GM19468 (cell line): ENCODE data around the gene MOB3A.
"Not testable (repeated sequence)": the region's sequence is repeated elsewhere in the genome, so short reads cannot be mapped to it uniquely, and the experiment has no call there.

ENCODE experiments used
- ATAC-seq: cut with Tn5 transposase; IDR thresholded peaks from one replicate; pipeline ENCODE4 v1.9.1; 2021; ENCODE audit warnings: mild to moderate bottlenecking, moderate library complexity, moderate number of reproducible peaks; ENCODE audit not compliant: unreplicated experiment; ENCODE audit errors: extremely low read depth

MOB3A gene

DNA sequence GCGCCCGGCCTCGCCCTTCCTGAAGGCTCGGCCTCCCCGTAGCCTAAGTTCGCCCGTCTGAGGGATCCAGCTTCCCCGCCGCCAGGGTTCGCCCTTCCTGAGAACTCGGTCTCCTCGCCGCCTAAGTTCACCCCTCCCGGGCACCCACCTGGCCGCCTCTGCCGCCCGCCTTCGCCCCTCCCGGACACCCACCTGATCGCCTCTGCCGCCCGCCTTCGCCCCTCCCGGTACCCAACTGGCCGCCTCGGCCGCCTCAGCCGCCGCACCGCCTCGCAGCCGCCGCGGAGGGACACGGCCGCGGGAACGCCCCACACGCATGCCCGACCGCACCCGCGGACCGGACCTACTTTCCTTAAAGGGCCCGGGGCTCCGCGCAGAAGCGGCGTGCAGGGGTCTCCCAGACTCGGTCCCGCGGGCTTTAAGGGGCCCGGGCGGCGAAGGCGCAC is at the start of gene MOB3A:
Gene MOB3A, minus strand, starts transcription at position 293 of the 446 bp plus-strand sequence. CDS start 17,766 bp downstream, outside the sequence.
- ATAC-seq, result no peak

DNA sequence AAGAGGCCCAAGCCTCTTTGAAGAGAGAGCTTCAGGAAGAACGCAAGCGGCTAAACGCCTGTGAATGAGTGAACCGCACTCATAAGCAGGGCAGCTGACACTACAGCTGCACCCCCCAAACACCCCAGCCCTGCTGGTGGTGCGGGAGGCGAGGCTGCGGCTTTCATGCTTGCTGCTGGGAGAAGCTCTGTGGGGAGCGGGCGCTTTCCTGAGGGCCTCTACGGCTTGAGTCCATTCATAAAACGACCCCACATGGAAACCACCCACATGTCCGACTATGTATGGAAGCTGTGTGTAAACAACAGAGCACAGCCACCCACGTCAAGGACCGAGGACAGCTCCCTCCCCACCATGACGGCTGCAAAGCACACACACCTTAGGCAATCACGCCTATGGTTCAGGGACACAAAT is 49.7 kb upstream of the MOB3A start:
- no peak for ATAC-seq

DNA sequence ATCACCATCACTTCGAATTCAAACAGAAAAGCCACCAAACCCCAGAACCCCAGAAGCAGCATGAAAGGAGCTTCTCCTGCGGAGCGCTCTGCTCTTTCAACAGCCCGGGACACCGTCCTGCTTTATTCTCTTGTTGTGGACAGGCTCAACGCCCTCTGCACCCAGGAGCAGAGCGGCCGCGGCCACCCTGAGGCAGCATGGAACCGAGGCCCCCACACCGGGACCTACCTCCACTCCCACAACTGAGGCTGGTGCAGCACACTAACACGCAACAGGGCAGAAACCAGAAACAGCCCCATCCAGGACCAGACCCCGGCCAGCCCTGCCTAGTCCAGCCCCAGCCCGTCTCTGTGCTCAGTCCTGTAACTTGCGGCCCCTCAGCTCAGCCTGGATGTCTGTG is 48.1 kb upstream of the MOB3A start:
- ATAC-seq, result no peak

DNA sequence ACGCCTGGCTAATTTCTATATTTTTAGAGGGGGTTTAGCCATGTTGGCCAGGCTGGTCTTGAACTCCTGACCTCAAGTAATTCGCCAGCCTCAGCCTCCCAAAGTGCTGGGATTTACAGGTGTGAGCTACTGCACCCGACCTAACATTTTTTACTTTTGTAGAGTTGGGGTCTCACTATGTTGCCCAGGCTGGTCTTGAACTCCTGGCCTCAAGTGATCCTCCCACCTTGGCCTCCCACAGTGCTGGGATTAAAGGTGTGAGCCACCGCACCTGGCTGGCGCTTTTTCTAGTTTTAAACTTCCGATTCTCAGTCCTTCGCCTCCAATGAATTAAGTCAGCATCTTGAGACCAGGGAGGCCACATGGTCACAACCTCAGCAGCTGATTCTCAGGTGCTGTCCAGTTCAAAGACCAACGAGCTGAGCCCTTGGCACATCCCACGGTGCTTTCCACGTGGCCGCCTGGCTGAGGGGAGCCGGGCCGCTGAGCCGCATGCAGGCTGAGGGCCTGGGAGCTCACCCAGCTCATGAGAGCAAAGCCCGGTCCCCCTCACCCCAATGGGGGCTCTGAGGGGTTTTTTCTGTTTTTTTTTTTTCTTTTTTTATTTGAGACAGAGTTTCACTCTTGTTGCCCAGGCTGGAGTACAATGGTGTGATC is 46.2 kb upstream of the MOB3A start:
- no peak for ATAC-seq

DNA sequence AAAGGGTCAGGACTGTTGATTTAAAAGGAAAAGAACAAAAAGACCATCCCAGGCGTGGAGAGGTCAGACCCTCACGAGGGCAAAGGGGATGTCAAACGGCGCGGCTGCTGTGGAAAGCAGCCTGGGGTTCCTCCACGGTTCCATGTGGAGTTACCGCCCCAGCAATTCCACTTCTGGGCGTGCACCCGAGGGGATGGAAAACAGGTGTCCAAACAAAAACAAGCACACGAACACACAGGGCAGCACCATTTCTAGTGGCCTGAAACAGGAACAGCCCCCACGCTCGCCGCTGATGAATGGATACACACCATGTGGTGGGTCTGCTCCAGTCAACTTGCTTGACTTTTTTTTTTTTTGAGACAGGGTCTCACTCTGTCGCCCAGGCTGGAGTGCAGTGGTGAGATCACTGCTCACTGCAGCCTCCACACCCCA is 44.0 kb upstream of the MOB3A start:
- no peak for ATAC-seq

DNA sequence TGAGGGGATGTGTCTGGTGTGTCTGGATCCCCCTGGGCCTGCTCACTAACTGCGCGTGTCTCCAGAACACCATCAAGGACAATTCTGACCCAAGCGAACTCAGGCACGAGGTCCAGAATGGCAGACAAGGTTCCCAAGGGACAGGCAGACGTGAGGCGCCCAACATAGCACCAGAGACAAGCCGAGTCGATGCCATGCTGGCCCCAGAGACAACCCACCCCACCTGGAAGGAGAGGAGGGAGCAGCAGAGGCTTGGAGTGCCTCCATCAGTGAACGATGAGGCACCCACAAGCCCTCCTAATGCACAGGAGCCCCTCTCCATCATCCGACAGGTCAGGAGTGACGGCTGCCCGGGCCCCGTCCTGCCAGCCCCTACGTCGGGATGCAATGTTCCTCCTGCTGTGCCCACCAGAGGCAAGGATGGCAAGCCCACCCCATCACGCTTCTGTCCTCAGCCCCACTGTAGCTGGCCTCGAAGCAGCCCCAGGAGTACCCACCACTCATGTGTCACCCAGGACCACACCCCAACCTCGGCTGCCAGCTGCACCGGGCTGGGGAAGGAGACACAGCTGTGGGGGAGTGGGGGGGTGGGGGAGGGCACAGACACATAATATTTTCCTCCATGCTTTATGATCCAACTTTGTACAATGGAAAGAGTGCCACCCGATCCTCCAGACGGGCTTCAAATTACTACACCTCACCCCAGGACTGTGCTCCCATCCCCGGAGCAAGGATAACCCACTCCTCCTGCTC is 43.4 kb upstream of the MOB3A start:
- ATAC-seq, result no peak

DNA sequence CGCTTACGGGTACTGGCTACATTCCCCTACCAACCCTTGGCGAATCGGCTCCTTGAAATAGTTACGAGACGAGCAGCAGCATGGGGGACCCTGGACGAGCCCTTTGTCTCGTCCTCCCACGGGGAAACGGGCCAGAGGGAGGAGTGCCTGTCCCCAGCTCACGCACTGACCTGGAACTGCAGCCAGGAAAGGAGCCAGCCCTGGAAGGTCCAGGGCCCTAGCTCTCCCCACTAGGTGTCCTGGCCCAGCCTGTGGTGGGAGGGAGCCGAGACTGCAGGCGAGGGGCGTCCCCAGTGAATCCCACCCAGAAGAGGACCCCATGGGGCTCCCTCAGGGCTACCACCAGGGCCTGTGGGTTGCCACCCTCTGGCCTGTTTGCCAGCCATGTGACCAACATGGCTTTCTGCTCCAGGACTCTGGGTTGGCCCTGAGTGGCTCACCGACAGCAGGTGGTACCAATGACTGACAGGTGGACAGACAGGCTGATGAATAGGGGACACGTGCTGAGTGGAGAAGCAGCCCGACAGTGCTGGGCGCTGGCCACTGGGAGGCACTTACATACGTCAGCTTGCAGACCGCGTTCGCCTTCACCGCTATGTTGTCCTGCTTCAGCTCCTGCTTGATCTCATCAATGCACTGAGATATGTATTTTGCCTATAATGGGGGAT is 42.1 kb upstream of the MOB3A start:
- no peak for ATAC-seq

DNA sequence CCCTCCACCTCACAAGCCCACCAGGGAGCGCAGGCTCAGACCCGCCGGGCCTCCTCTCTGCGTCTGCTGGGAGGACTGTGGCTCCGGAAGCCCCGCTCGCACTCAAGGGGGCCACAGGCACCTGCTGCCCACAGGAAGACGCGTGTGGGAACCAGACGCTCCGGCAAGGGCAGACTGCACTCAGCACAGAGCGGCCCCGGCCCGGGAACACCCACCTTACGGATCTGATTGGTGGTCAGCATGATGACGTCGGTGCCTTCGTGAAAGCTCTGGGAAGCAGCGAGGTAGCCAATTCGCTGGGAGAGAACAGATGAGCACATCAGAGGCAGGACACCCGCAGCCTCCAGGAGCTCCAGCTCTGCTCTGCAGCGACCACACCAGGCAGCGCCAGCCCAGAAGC is 40.7 kb upstream of the MOB3A start:
- ATAC-seq, result no peak

DNA sequence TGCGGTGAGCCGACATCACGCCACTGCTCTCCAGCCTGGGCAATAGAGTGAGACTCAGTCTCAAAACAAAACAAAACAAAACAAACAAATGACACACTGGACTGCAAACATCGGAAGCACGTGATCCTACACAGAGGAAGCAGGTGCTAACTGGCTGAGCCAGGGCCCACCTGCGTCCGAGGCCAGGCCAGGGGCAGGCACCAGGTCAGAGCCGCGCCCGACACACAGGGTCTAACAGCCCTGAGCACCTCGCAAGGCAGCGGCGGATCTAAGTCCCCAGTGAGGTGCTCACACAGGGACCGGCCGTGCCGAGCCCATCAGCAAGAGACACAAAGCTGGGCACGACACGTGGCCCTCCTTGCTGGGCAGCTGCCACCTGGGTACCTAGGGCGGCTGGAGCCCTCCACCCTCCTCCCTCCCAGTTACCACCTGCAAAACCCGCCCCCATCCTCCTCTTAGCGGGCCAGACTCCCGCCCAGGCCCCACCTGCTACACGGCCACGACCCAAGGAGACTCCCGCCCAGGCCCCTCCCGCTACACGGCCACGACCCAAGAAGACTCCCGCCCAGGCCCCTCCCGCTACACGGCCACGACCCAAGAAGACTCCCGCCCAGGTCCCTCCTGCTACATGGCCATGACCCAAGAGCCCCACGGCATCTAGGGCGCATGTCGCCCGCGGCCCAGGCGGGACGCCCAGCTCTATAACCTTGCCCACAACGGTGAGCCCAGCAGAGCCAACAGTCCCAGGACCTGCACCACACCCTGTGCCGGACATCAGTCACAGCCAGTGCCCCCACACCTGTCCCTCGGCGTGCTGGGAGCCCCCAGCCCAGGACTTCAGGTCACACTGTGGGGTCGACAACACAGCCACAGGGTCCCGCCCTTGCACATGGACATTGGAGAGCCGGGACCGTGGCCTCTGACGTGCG is 39.6 kb upstream of the MOB3A start:
- no peak for ATAC-seq

DNA sequence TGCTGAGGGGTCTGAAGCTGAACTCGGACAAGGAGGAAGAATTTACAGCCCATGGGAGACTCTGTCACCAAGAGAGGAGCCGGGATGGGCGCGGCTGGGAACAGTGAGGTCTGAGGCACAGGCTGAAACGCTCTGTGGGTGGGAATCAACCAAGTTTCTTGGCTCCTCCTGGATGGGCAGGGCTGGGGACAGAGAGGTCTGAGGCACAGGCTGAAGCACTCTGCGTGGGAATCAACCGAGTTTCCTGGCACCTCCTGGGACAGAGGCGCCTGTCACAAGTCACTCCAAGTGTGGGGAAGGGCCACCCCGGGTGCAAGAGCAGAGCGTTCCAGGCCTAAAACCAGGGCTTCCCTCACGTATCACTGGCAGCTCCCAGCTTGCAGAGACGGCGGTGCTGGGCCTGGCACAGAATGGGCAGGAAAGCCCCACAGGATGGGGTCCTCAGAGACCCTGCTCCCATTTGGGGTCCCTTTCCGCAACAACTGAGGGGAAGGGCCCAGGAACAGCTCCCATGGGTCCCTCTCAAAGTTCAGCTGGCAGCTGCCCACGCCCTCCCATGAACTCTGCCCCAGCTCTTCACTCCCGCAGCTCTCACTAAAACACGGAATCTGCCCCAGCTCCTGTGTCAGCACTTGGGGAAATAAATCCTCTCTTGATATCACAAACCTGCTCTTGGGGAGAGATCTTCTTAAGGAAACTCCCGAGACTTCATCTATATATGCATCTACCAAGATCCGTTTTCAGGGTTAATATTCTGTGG is 36.8 kb upstream of the MOB3A start:
- ATAC-seq, result no peak

DNA sequence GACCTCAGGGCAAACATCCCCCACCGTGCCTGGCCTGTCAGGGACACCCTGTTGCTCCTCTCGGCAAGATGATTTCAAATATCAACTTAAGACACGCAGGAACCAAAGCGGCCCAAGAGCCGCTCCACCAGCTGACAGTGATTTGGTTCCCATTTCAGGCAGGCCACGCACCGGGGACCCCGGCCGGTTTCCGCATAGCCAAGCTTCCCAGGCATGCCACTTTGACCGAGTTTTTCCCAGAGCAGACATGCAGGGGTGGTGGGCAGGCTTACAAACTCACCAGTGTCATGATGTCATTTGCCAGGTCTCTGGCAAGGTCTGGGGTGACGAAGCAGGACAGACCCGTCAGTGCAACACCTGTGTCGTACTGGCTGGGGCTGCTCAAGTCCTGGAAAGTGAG is 36.1 kb upstream of the MOB3A start:
- ATAC-seq, result no peak

DNA sequence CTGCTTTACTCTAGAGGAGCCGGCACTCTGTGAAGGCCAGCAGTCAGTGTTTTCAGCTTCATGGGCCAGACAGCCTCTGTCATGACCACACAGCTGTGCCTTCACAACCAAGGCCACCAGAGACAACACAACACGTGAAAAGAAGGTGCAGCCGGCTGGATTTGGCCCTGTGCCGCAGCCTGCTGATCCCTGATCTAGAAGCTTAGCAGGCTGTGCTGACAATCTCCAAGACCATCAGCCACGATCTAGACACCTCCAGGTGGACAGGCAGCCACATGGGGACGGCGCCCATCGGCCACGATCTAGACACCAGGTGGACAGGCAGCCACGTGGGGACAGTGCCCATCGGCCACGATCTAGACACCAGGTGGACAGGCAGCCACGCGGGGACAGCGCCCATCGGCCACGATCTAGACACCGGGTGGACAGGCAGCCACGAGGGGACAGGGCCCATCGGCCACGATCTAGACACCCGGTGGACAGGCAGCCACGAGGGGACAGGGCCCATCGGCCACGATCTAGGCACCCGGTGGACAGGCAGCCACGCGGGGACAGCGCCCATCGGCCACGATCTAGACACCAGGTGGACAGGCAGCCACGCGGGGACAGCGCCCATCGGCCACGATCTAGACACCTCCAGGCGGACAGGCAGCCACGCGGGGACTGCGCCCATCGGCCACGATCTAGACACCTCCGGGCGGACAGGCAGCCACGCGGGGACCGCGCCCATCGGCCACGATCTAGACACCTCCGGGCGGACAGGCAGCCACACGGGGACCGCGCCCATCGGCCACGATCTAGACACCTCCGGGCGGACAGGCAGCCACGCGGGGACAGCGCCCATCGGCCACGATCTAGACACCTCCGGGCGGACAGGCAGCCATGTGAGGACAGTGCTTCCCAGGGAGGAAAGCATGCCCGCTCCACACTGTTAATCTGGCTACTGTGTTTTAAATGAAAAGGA is 35.2 kb upstream of the MOB3A start:
- not testable (repeated sequence) for ATAC-seq

DNA sequence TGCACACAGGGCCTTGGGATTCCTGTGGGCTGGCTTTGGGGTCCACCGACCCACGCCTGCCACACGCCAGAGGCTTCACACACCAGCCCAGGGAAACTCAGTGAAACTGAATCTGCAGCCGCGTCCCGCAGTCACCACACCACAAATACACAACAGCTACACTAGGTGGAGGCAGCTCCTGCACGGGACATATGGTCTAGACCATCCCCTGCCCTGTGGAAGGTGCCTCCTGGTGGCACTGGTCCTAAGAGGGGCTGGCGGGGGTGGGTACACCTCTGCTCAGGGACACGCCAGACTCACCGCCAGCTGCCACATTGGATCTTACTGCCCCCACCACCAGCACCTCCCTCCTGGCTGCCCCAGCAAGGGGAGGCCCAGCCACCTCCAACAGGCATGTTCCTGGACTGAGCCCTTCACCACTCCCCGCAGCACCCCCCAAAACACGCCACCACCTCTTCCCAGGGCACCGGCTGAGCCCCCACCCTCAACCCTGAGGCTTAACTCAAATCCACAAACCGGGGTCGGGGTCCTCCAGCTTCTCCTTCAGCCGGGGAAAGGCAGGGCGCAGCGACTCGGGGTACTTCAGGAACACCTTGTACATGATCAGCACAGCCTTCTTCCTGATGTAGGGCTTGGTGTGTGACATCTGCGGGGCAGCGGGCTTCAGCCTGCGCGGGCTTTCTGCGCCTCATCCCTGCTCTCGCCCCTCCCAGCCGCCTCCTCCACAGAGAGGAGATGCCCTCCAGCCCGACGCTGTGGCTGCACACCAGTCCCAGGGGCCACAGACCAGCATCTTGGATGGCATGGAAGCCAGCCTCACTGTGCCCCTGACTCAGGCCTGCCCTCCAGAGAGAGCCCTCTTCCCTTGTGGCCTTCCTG is 34.0 kb upstream of the MOB3A start:
- ATAC-seq, result no peak

DNA sequence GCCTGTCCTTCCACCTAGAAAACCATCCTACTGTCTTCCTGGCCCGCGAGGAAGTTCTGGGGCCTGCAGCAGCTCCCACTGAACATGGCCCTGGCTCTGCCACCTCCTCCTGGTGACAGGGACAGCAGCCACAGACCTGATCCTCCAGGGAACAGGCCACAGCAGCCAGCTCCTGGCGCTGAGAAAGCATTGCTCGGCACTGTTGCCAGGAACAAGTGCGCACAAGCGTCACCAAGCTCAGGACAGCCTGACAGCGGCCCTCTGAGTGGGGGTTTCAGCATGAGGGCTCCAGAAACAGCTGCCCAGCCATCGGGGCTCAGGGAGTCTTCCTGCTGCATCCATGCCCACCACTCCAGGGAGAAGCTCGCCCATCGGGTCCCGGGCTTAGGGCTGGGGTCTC is 33.4 kb upstream of the MOB3A start:
- ATAC-seq, result no peak

DNA sequence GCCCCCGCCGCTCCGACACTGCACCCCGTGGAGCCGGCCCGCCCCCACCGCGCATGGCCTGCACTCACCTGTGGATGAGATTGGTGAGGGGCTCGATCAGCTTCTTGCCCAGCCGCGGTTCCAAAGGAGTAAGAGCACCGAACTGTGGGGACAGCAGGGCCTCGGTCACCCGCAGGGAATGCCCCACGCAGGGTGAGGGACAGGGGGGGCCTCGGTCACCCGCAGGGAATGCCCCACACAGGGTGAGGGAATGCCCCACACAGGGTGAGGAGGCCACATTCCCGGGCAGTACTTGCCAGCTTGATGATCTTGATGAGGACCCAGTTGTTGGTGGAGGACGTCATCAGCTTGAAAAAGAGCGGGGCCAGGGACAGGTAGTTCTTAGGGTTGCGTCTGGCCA is 32.9 kb upstream of the MOB3A start:
- no peak for ATAC-seq

DNA sequence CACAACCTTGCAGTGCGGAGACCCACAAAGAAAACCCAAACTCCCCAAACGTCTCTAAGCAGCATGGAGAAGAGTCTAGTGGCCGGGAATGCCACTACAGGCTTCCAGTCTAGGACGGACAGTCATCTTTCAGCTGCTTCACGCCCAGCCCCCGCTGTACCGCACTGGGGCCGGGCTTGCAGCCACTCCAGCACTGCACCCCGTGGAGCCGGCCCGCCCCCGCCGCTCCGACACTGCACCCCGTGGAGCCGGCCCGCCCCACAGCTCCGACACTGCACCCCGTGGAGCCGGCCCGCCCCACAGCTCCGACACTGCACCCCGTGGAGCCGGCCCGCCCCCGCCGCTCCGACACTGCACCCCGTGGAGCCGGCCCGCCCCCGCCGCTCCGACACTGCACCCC is 32.1 kb upstream of the MOB3A start:
- not testable (repeated sequence) for ATAC-seq

DNA sequence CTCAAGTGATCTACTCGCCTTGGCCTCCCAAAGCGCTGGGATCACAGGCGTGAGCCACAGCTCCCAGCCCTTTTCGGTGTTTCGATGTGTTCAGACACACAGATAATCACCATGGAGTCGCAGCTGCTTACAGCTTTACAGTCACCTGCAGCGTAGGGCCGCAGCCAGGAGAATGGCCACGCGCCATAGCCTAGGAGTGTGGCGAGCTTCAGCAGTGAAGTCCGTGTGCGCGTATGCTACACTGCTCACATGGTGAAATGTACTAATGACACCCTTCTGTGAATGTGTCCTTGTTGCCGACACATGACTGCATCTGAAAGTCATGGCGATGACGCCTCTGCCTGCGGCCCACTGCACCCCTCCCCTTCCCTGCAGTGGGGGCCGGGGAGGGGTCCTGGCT is 31.6 kb upstream of the MOB3A start:
- no peak for ATAC-seq
